Esophagus squamous epithelium (tissue), 4 donors: Measurements from ENCODE around the gene CPLX1.

Experiments used
- POLR2A ChIP-seq, 4 donors: fragments of 450-650 bp; IDR thresholded peaks; one replicate each; pipeline ENCODE4 v1.6.1; 2017; ENCODE audit warnings: antibody characterized with exemption in 4 of 4, mild to moderate bottlenecking in 4 of 4, moderate library complexity in 3 of 4
- TF ChIP-seq, protein P1 (sequence below), 6 experiments: fragments of 450-650 bp in 4 of 6; fragments of 200-600 bp in 2 of 6; sonication (generic) in 2 of 6; IDR thresholded peaks; one replicate each; pipeline ENCODE4 v1.5.1; 2016 to 2019; ENCODE audit warnings: antibody characterized with exemption in 6 of 6, mild to moderate bottlenecking in 4 of 6, moderate library complexity in 4 of 6

DNA sequence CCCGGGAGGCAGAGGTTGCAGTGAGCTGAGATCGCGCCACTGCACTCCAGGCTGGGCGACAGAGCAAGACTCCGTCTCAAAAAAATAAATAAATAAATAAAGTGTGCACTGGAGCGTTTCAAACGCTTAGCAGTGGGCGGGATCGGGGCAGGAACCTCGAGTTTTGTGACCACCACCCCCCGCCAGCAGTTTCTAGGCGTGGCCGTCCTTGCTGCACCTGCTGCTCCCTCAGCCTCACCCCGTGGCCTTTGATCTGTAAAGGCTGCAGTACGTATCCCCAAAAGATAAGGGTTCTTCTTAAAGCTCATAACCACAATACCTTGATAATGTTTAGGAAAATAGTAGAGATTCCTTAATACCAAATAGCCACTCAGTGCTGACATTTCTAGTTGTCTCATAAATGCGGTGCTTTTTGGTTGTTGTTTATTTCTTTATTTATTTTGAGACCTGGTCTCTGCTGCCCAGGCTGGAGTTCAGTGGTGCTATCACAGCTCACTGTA is 87.1 kb downstream of the CPLX1 start:
- TF ChIP-seq, protein P1, sequence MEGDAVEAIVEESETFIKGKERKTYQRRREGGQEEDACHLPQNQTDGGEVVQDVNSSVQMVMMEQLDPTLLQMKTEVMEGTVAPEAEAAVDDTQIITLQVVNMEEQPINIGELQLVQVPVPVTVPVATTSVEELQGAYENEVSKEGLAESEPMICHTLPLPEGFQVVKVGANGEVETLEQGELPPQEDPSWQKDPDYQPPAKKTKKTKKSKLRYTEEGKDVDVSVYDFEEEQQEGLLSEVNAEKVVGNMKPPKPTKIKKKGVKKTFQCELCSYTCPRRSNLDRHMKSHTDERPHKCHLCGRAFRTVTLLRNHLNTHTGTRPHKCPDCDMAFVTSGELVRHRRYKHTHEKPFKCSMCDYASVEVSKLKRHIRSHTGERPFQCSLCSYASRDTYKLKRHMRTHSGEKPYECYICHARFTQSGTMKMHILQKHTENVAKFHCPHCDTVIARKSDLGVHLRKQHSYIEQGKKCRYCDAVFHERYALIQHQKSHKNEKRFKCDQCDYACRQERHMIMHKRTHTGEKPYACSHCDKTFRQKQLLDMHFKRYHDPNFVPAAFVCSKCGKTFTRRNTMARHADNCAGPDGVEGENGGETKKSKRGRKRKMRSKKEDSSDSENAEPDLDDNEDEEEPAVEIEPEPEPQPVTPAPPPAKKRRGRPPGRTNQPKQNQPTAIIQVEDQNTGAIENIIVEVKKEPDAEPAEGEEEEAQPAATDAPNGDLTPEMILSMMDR (IDR thresholded peaks at IDR 0.05): no peak
- no peak for TF ChIP-seq POLR2A (IDR thresholded peaks at IDR 0.05)
